ENCODE measurements around the gene DIPK1C.

Gene DIPK1C

GRCh38 chr18:74456349-74457042 is 612 bp downstream of the DIPK1C start:
- Histone ChIP-seq H3K4ac (ENCODE audit: low read depth, low read length) (no peak overlapping the region), H3K18ac (ENCODE audit: low read length) (no peak overlapping the region), H2BK120ac (ENCODE audit: insufficient read depth, low read length, poor library complexity) (no peak overlapping the region), H4K12ac (ENCODE audit: low read depth, low read length) (no peak overlapping the region), H3K79me2 (ENCODE audit: control insufficient read depth, insufficient read depth, low read length, poor library complexity) (no peaks in the 10 kb centered on the region), H2BK12ac (ENCODE audit: low read length) (no peak overlapping the region), H2AK5ac (ENCODE audit: low read length) (no peak overlapping the region), H3K9me3 (ENCODE audit: insufficient read depth, low read depth, low read length) (no peaks in the 10 kb centered on the region), H4K8ac (ENCODE audit: low read depth, low read length) (no peak overlapping the region), H3K4me2 (ENCODE audit: low read length) (peak overlapping the region; percentile 74), H2AFZ (ENCODE audit: insufficient read depth, low read length, poor library complexity) (peak overlapping the region; percentile 47), H3K27me3 (ENCODE audit: insufficient read depth, low read length) (peaks cover 33% of the 10 kb centered on the region), H4K91ac (ENCODE audit: low read depth, low read length) (no peak overlapping the region), H3K27ac (ENCODE audit: low read depth, low read length) (no peak overlapping the region), H3K14ac (ENCODE audit: low read length) (no peak overlapping the region), H3K36me3 (ENCODE audit: control insufficient read depth in 1 of 2, insufficient read depth in 2 of 2, low read length in 2 of 2) (no peaks in the 10 kb centered on the region), H3K23ac (ENCODE audit: low read length) (no peak overlapping the region), H3K79me1 (ENCODE audit: low read length) (no peaks in the 10 kb centered on the region), H3K4me1 (ENCODE audit: control insufficient read depth in 1 of 2, insufficient read depth in 2 of 2, low read length in 2 of 2) (peaks cover 6% of the 10 kb centered on the region in 2 experiments), H3K9ac (ENCODE audit: low read length) (no peak overlapping the region), H3K4me3 (ENCODE audit: low read depth, low read length) (no peak overlapping the region), H2BK5ac (ENCODE audit: low read depth, low read length, poor library complexity) (no peak overlapping the region)
- no CpG with 5 or more reads among the region's 69 CpGs for WGBS (ENCODE audit: extremely low coverage, insufficient coverage, insufficient read length)
- DNase-seq, result no peak

GRCh38 chr18:74456017-74456348 is 1.1 kb downstream of the DIPK1C start:
- Histone ChIP-seq H3K9ac (ENCODE audit: low read length) (no peak overlapping the region), H2AK5ac (ENCODE audit: low read length) (no peak overlapping the region), H3K4me2 (ENCODE audit: low read length) (peak overlapping the region; percentile 74), H3K18ac (ENCODE audit: low read length) (no peak overlapping the region), H2AFZ (ENCODE audit: insufficient read depth, low read length, poor library complexity) (no peak overlapping the region), H2BK120ac (ENCODE audit: insufficient read depth, low read length, poor library complexity) (no peak overlapping the region), H3K23ac (ENCODE audit: low read length) (no peak overlapping the region), H3K9me3 (ENCODE audit: insufficient read depth, low read depth, low read length) (no peaks in the 10 kb centered on the region), H4K8ac (ENCODE audit: low read depth, low read length) (no peak overlapping the region), H3K36me3 (ENCODE audit: control insufficient read depth in 1 of 2, insufficient read depth in 2 of 2, low read length in 2 of 2) (no peaks in the 10 kb centered on the region), H3K4me1 (ENCODE audit: control insufficient read depth in 1 of 2, insufficient read depth in 2 of 2, low read length in 2 of 2) (peaks cover 6% of the 10 kb centered on the region in 2 experiments), H4K91ac (ENCODE audit: low read depth, low read length) (no peak overlapping the region), H3K79me1 (ENCODE audit: low read length) (no peaks in the 10 kb centered on the region), H3K14ac (ENCODE audit: low read length) (no peak overlapping the region), H4K12ac (ENCODE audit: low read depth, low read length) (no peak overlapping the region), H3K4me3 (ENCODE audit: low read depth, low read length) (no peak overlapping the region), H3K4ac (ENCODE audit: low read depth, low read length) (no peak overlapping the region), H3K27me3 (ENCODE audit: insufficient read depth, low read length) (peaks cover 33% of the 10 kb centered on the region), H2BK5ac (ENCODE audit: low read depth, low read length, poor library complexity) (no peak overlapping the region), H3K79me2 (ENCODE audit: control insufficient read depth, insufficient read depth, low read length, poor library complexity) (no peaks in the 10 kb centered on the region), H3K27ac (ENCODE audit: low read depth, low read length) (no peak overlapping the region), H2BK12ac (ENCODE audit: low read length) (no peak overlapping the region)
- no CpG with 5 or more reads among the region's 7 CpGs for WGBS (ENCODE audit: extremely low coverage, insufficient coverage, insufficient read length)
- DNase-seq, result no peak

- H4K12ac ChIP-seq (ENCODE audit: low read depth, low read length), result no peak overlapping the region
Observed at GRCh38 chr18:74455386-74455785, 1.7 kb downstream of the DIPK1C start.

GRCh38 chr18:74454279-74454751 is 2.8 kb downstream of the DIPK1C start:
- Histone ChIP-seq H3K79me2 (ENCODE audit: control insufficient read depth, insufficient read depth, low read length, poor library complexity) (no peaks in the 10 kb centered on the region), H3K9ac (ENCODE audit: low read length) (no peak overlapping the region), H3K36me3 (ENCODE audit: control insufficient read depth in 1 of 2, insufficient read depth in 2 of 2, low read length in 2 of 2) (no peaks in the 10 kb centered on the region), H3K9me3 (ENCODE audit: insufficient read depth, low read depth, low read length) (no peaks in the 10 kb centered on the region), H4K8ac (ENCODE audit: low read depth, low read length) (no peak overlapping the region), H3K79me1 (ENCODE audit: low read length) (no peaks in the 10 kb centered on the region), H4K12ac (ENCODE audit: low read depth, low read length) (no peak overlapping the region), H2AK5ac (ENCODE audit: low read length) (no peak overlapping the region), H3K23ac (ENCODE audit: low read length) (no peak overlapping the region), H3K27me3 (ENCODE audit: insufficient read depth, low read length) (peaks cover 31% of the 10 kb centered on the region), H2BK5ac (ENCODE audit: low read depth, low read length, poor library complexity) (no peak overlapping the region), H3K4me3 (ENCODE audit: low read depth, low read length) (no peak overlapping the region), H3K4ac (ENCODE audit: low read depth, low read length) (no peak overlapping the region), H3K4me1 (ENCODE audit: control insufficient read depth in 1 of 2, insufficient read depth in 2 of 2, low read length in 2 of 2) (peaks cover 6% of the 10 kb centered on the region in 2 experiments), H2BK12ac (ENCODE audit: low read length) (no peak overlapping the region), H3K27ac (ENCODE audit: low read depth, low read length) (no peak overlapping the region), H3K18ac (ENCODE audit: low read length) (no peak overlapping the region), H3K14ac (ENCODE audit: low read length) (no peak overlapping the region), H2AFZ (ENCODE audit: insufficient read depth, low read length, poor library complexity) (no peak overlapping the region), H4K91ac (ENCODE audit: low read depth, low read length) (no peak overlapping the region), H2BK120ac (ENCODE audit: insufficient read depth, low read length, poor library complexity) (no peak overlapping the region), H3K4me2 (ENCODE audit: low read length) (no peak overlapping the region)
- DNase-seq, result no peak
- WGBS (ENCODE audit: extremely low coverage, insufficient coverage, insufficient read length), result no CpG with 5 or more reads among the region's 9 CpGs

More at GRCh38 chr18:74455386-74455785, 1.7 kb downstream of the DIPK1C start:
- Histone ChIP-seq H4K8ac (ENCODE audit: low read depth, low read length) (no peak overlapping the region), H2BK12ac (ENCODE audit: low read length) (no peak overlapping the region), H2BK120ac (ENCODE audit: insufficient read depth, low read length, poor library complexity) (no peak overlapping the region), H2AK5ac (ENCODE audit: low read length) (no peak overlapping the region), H2AFZ (ENCODE audit: insufficient read depth, low read length, poor library complexity) (no peak overlapping the region), H3K36me3 (ENCODE audit: control insufficient read depth in 1 of 2, insufficient read depth in 2 of 2, low read length in 2 of 2) (no peaks in the 10 kb centered on the region), H3K4ac (ENCODE audit: low read depth, low read length) (no peak overlapping the region), H3K4me1 (ENCODE audit: control insufficient read depth in 1 of 2, insufficient read depth in 2 of 2, low read length in 2 of 2) (peaks cover 6% of the 10 kb centered on the region in 2 experiments), H3K23ac (ENCODE audit: low read length) (no peak overlapping the region), H2BK5ac (ENCODE audit: low read depth, low read length, poor library complexity) (no peak overlapping the region), H3K79me1 (ENCODE audit: low read length) (no peaks in the 10 kb centered on the region), H3K27me3 (ENCODE audit: insufficient read depth, low read length) (peaks cover 33% of the 10 kb centered on the region), H3K4me2 (ENCODE audit: low read length) (no peak overlapping the region), H3K27ac (ENCODE audit: low read depth, low read length) (no peak overlapping the region), H3K9me3 (ENCODE audit: insufficient read depth, low read depth, low read length) (no peaks in the 10 kb centered on the region), H3K9ac (ENCODE audit: low read length) (no peak overlapping the region), H3K18ac (ENCODE audit: low read length) (no peak overlapping the region), H3K79me2 (ENCODE audit: control insufficient read depth, insufficient read depth, low read length, poor library complexity) (no peaks in the 10 kb centered on the region), H4K91ac (ENCODE audit: low read depth, low read length) (no peak overlapping the region), H3K4me3 (ENCODE audit: low read depth, low read length) (no peak overlapping the region), H3K14ac (ENCODE audit: low read length) (no peak overlapping the region)
- no peak for DNase-seq
- WGBS (ENCODE audit: extremely low coverage, insufficient coverage, insufficient read length), result no CpG with 5 or more reads among the region's 10 CpGs

Measured in trophoblast cell (in vitro differentiated cells and primary cell).